Suprapubic skin (tissue), 4 donors: ENCODE measurements around the gene DCDC2B. TPM values are rescaled to one million over a fixed set of nuclear protein-coding genes. Genes with fewer than 3 reads are reported as not detected.
A peak's percentile ranks its signal among the peaks of the same experiment; 100 is the strongest.
"Not testable (repeated sequence)": the region's sequence is repeated elsewhere in the genome, so short reads cannot be mapped to it uniquely, and the experiment has no call there.

Experiments used
- DNase-seq, 2 donors: peaks; one replicate each; pipeline ENCODE4 v3.0.0-alpha.2; 2019; ENCODE audit warnings: low spot score in 2 of 2
- H3K27ac ChIP-seq: fragments of 200-600 bp; sonication (generic); one replicate; pipeline ENCODE4 v1.5.1; 2019
- H3K27me3 ChIP-seq: fragments of 200-600 bp; sonication (generic); one replicate; pipeline ENCODE4 v1.5.1; 2019
- H3K36me3 ChIP-seq: fragments of 200-600 bp; sonication (generic); one replicate; pipeline ENCODE4 v1.5.1; 2019
- H3K4me1 ChIP-seq: fragments of 200-600 bp; sonication (generic); one replicate; pipeline ENCODE4 v1.5.1; 2019
- H3K4me3 ChIP-seq: fragments of 200-600 bp; sonication (generic); one replicate; pipeline ENCODE4 v1.5.1; 2019; ENCODE audit warnings: mild to moderate bottlenecking
- H3K9me3 ChIP-seq: fragments of 200-600 bp; sonication (generic); one replicate; pipeline ENCODE4 v1.5.1; 2019
- EP300 ChIP-seq: sonication (generic); formaldehyde crosslinking; IDR thresholded peaks from one replicate; pipeline ENCODE4 v1.6.1; 2017; ENCODE audit warnings: antibody characterized with exemption
- POLR2A ChIP-seq, 2 donors: fragments of 450-650 bp; IDR thresholded peaks; one replicate each; pipeline ENCODE4 v1.6.1; 2017; ENCODE audit warnings: antibody characterized with exemption in 2 of 2, mild to moderate bottlenecking in 2 of 2, moderate library complexity in 2 of 2
- POLR2AphosphoS5 ChIP-seq, 3 donors: sonication (generic); formaldehyde crosslinking; IDR thresholded peaks; one replicate each; pipeline ENCODE4 v1.6.1; 2017; ENCODE audit warnings: antibody characterized with exemption in 3 of 3
- WGBS: methylation state at CpG from one replicate; pipeline ENCODE4 v1.1.5; 2018; 5-methylcytosine and 5-hydroxymethylcytosine counted together
- total RNA-seq, 4 donors: library from RNA; depleted of rRNA; stranded (reverse); fragments of >200 nt; gene quantifications; one replicate each; pipeline ENCODE4 v1.1.0, GENCODE V29; 2016
- TF ChIP-seq, protein P1 (sequence below), 2 donors: fragments of 200-600 bp in 1 of 2; fragments of 450-650 bp in 1 of 2; sonication (generic) in 1 of 2; IDR thresholded peaks; one replicate each; pipeline ENCODE4 v1.5.1; 2016 to 2019; ENCODE audit warnings: antibody characterized with exemption in 2 of 2, mild to moderate bottlenecking in 1 of 2, moderate library complexity in 1 of 2

DCDC2B gene
- total RNA-seq, result not detected

DNA sequence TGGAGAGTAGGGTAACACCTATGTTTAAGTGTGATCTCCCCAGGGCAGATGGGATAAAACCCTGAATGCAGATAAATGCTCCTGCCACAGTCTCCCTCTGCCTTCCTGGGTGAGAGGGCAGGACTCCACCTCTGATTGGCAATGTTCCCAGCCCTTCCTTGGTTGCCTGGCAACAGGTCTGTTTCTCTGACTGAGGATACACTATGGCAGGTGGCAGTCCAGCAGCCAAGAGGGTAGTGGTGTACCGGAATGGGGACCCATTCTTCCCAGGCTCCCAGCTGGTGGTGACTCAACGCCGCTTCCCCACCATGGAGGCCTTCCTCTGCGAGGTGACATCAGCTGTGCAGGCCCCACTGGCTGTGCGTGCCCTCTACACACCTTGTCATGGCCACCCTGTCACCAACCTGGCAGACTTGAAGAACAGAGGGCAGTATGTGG is at the start of gene DCDC2B:
TSS of gene DCDC2B (plus strand) at position 199 of the 438 bp plus-strand sequence. CDS start at position 204, 5 bp downstream.
- no CpG with 5 or more reads among the region's 5 CpGs for WGBS

DNA sequence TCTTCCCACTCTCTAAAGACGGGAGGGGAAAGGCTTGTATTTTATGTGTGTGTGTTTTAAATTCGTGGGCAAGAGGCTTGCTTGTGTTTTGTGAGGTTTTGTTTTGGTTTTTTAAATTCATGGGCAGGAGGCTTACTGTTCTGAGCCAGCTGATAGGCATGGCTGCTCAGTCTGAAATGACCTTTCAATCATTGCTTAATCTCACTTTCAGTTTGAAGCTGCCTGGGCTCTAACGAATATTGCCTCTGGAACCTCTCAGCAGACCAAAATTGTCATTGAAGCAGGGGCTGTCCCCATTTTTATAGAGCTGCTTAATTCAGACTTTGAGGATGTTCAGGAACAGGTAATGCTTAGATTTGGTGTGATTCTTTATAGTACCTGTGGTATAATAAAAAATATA is 49.7 kb upstream of the DCDC2B start:
- no peaks in the 10 kb centered on the region for H3K27me3 ChIP-seq
- DNase-seq, result no peak
- no peak for TF ChIP-seq EP300
- TF ChIP-seq POLR2AphosphoS5 (IDR thresholded peaks at IDR 0.05), result no peak
- TF ChIP-seq POLR2A (IDR thresholded peaks at IDR 0.05), result no peak
- TF ChIP-seq, protein P1, sequence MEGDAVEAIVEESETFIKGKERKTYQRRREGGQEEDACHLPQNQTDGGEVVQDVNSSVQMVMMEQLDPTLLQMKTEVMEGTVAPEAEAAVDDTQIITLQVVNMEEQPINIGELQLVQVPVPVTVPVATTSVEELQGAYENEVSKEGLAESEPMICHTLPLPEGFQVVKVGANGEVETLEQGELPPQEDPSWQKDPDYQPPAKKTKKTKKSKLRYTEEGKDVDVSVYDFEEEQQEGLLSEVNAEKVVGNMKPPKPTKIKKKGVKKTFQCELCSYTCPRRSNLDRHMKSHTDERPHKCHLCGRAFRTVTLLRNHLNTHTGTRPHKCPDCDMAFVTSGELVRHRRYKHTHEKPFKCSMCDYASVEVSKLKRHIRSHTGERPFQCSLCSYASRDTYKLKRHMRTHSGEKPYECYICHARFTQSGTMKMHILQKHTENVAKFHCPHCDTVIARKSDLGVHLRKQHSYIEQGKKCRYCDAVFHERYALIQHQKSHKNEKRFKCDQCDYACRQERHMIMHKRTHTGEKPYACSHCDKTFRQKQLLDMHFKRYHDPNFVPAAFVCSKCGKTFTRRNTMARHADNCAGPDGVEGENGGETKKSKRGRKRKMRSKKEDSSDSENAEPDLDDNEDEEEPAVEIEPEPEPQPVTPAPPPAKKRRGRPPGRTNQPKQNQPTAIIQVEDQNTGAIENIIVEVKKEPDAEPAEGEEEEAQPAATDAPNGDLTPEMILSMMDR (IDR thresholded peaks at IDR 0.05), result no peak
- H3K4me3 ChIP-seq, result no peak overlapping the region
- no peak overlapping the region for H3K27ac ChIP-seq
- H3K36me3 ChIP-seq, result peaks cover 89% of the 10 kb centered on the region
- 79% methylated on average over 3 of the region's 3 CpGs for WGBS
- no peaks in the 10 kb centered on the region for H3K4me1 ChIP-seq
- H3K9me3 ChIP-seq, result no peaks in the 10 kb centered on the region

More for the DNA sequence above, at the start of gene DCDC2B:
- Histone ChIP-seq H3K9me3 (no peaks in the 10 kb centered on the region), H3K36me3 (peaks cover 6% of the 10 kb centered on the region), H3K27ac (no peak within 1 kb of the TSS), H3K27me3 (no peaks in the 10 kb centered on the region), H3K4me1 (peaks cover 23% of the 10 kb centered on the region), H3K4me3 (no peak within 1 kb of the TSS)
- TF ChIP-seq EP300, result no peak
- TF ChIP-seq POLR2A (IDR thresholded peaks at IDR 0.05), result no peak
- TF ChIP-seq, protein P1 (IDR thresholded peaks at IDR 0.05), result no peak
- DNase-seq, result peak in 1 of 2 donors; percentile 71

DNA sequence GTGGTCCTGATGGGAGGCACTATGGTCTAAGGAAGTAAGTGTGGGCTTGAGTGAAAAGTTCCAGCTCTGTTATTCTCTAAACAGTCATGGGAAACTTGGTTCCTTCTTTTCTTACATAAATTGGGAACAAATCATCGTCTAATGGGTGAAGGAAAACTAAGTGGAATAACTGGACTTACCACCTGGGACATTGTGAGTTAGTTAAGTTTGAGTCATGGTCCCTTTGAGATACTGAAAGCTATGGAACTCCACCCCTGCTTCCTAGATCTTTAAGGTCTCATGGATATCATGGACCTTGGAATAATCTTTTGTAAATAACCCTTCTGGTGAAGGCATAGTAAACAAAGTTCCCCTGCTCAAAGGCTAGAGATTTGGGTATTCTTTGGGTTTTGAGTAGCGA is 45.5 kb upstream of the DCDC2B start:
- H3K4me3 ChIP-seq, result no peak overlapping the region
- H3K27ac ChIP-seq, result no peak overlapping the region
- no peaks in the 10 kb centered on the region for H3K27me3 ChIP-seq
- no peaks in the 10 kb centered on the region for H3K4me1 ChIP-seq
- TF ChIP-seq POLR2A (IDR thresholded peaks at IDR 0.05), result no peak
- no peak for TF ChIP-seq POLR2AphosphoS5 (IDR thresholded peaks at IDR 0.05)
- peaks cover 85% of the 10 kb centered on the region for H3K36me3 ChIP-seq
- H3K9me3 ChIP-seq, result no peaks in the 10 kb centered on the region
- DNase-seq, result no peak
- WGBS, result 84% methylated on average over 2 of the region's 2 CpGs

DNA sequence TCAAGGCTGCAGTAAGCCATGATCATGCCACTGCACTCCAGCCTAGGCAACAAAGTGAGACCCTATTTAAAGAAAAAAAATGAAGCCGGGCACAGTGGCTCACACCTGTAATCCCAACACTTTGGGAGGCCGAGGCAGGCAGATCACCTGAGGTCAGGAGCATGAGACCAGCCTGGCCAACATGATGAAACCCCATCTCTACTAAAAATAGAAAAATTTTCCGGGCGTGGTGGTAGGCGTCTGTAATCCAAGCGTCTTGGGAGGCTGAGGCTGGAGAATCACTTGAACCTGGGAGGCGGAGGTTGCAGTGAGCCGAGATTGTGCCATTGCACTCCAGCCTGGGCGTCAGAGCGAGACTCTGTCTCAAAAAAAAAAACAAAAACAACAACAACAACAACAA is 43.3 kb upstream of the DCDC2B start:
- not testable (repeated sequence) for H3K27me3 ChIP-seq, H3K4me1 ChIP-seq, H3K4me3 ChIP-seq, H3K27ac ChIP-seq, DNase-seq, H3K9me3 ChIP-seq
- WGBS, result 94% methylated on average over 10 of the region's 10 CpGs
- peaks cover 91% of the 10 kb centered on the region for H3K36me3 ChIP-seq

DNA sequence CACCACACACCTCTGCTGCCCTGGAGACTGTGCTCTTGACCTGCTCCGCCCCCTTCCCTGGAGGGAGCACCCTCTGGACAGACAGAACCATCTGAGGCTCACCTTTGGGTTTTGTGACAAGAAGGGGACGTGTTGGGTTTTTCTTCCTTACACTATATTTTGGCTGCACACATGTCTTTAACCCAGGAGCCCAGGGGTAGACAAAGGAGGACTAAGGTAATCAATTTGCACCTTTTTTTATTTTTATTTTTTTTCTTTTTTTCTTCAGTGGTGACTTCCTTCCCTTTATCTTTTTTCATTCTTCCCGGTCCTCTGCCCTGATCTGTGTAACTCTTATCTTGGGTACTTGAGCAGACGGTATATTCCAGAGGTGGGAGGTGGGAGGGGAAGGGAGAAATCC is 37.9 kb upstream of the DCDC2B start:
- Histone ChIP-seq H3K27ac (no peak overlapping the region), H3K27me3 (no peaks in the 10 kb centered on the region), H3K36me3 (peaks cover 77% of the 10 kb centered on the region), H3K4me1 (no peaks in the 10 kb centered on the region), H3K4me3 (no peak overlapping the region), H3K9me3 (no peaks in the 10 kb centered on the region)
- 91% methylated on average over 4 of the region's 4 CpGs for WGBS
- TF ChIP-seq, protein P1 (IDR thresholded peaks at IDR 0.05), result no peak
- no peak for TF ChIP-seq POLR2A (IDR thresholded peaks at IDR 0.05)
- no peak for TF ChIP-seq POLR2AphosphoS5 (IDR thresholded peaks at IDR 0.05)
- DNase-seq, result no peak

DNA sequence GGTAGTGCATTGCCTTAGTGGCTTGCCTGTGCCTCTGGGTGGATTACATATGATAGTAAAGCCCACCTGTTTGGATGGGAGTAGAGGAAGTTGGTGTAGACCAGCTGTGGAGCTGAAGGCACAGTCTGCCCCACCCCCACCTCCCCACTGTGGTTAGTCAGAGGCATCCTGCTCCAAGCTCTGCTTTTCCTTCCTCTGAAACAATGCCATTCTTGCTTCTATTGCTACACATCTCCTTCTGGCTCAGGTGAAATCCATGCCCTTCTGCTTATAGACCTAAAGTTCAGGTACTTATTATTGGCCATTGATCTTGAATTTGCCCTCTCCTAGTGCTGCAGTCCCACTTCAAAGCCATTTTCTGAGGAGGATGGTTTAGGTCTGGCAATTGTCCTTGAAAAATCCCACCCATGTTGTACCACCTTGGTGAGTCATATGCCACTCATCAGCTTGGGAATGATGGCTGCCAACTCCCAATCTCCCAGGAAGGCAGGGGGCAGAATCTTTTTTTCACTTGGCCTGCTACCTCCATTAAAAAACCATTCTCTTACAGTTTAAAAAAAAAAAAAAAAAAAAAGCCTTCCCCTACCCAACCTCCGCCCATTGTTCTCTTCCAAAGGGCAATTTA is 36.2 kb upstream of the DCDC2B start:
- DNase-seq, result no peak
- H3K27ac ChIP-seq, result no peak overlapping the region
- H3K9me3 ChIP-seq, result no peaks in the 10 kb centered on the region
- no peaks in the 10 kb centered on the region for H3K27me3 ChIP-seq
- no peaks in the 10 kb centered on the region for H3K4me1 ChIP-seq
- H3K36me3 ChIP-seq, result peaks cover 62% of the 10 kb centered on the region
- WGBS, result 93% methylated on average over 1 of the region's 1 CpG
- TF ChIP-seq, protein P1 (IDR thresholded peaks at IDR 0.05), result no peak
- TF ChIP-seq EP300 (no peak), POLR2AphosphoS5 (IDR thresholded peaks at IDR 0.05) (no peak), POLR2A (IDR thresholded peaks at IDR 0.05) (no peak)
- H3K4me3 ChIP-seq, result no peak overlapping the region
